H9 (cell line): Measurements from ENCODE around the gene EVL. TPM values are rescaled to one million over a fixed set of nuclear protein-coding genes. Genes with fewer than 3 reads are reported as not detected.

Experiments used
- DNase-seq: peaks from one replicate; pipeline ENCODE4 v3.0.0-alpha.2; 2017
- H2AFZ ChIP-seq: one replicate; pipeline ENCODE4 v1.6.1; 2013; ENCODE audit warnings: mild to moderate bottlenecking, low read length, control low read depth, moderate library complexity
- H2AK5ac ChIP-seq: 2 replicates; pipeline ENCODE4 v1.6.1; 2013; ENCODE audit warnings: low read length, control low read depth, mixed read lengths; ENCODE audit not compliant: insufficient read length
- H2BK120ac ChIP-seq: one replicate; pipeline ENCODE4 v1.6.1; 2013; ENCODE audit warnings: low read depth, mild to moderate bottlenecking, low read length, control low read depth, inconsistent platforms; ENCODE audit not compliant: poor library complexity, severe bottlenecking
- H2BK12ac ChIP-seq: 2 replicates; pipeline ENCODE4 v1.6.1; 2013; ENCODE audit warnings: low read length, control low read depth, mixed read lengths, low read depth; ENCODE audit not compliant: insufficient read length
- H2BK15ac ChIP-seq: 2 replicates; pipeline ENCODE4 v1.6.1; 2013; ENCODE audit warnings: low read depth, low read length, control low read depth
- H2BK20ac ChIP-seq: one replicate; pipeline ENCODE4 v1.6.1; 2013; ENCODE audit warnings: low read depth, mild to moderate bottlenecking, low read length, control low read depth, inconsistent platforms; ENCODE audit not compliant: poor library complexity, severe bottlenecking
- H2BK5ac ChIP-seq: 2 replicates; pipeline ENCODE4 v1.6.1; 2013; ENCODE audit warnings: low read length, control low read depth, mixed read lengths; ENCODE audit not compliant: insufficient read length
- H3K14ac ChIP-seq: 2 replicates; pipeline ENCODE4 v1.6.1; 2013; ENCODE audit warnings: low read length, control low read depth; ENCODE audit not compliant: insufficient read depth
- H3K18ac ChIP-seq: 2 replicates; pipeline ENCODE4 v1.6.1; 2013; ENCODE audit warnings: low read depth, mild to moderate bottlenecking, mixed read lengths, low read length, control low read depth; ENCODE audit not compliant: insufficient read length
- H3K23ac ChIP-seq: 2 replicates; pipeline ENCODE4 v1.6.1; 2013; ENCODE audit warnings: low read length, control low read depth, mixed read lengths, low read depth; ENCODE audit not compliant: insufficient read length
- H3K23me2 ChIP-seq: 2 replicates; pipeline ENCODE4 v1.6.1; 2013; ENCODE audit warnings: low read depth, mild to moderate bottlenecking, mixed read lengths, low read length, control low read depth; ENCODE audit not compliant: insufficient read length, poor library complexity, severe bottlenecking
- H3K27ac ChIP-seq: 2 replicates; pipeline ENCODE4 v1.5.1; 2013; ENCODE audit warnings: low read length, control low read depth, mixed read lengths, low read depth; ENCODE audit not compliant: insufficient read length
- H3K27me3 ChIP-seq: 2 replicates; pipeline ENCODE4 v1.6.1; 2013; ENCODE audit warnings: low read length, control low read depth, inconsistent platforms; ENCODE audit not compliant: insufficient read depth
- H3K4ac ChIP-seq: 2 replicates; pipeline ENCODE4 v1.6.1; 2013; ENCODE audit warnings: low read depth, mild to moderate bottlenecking, control low read depth, inconsistent platforms, low read length, moderate library complexity
- H3K4me1 ChIP-seq: 2 replicates; pipeline ENCODE4 v1.6.1; 2013; ENCODE audit warnings: low read length, control low read depth, inconsistent platforms; ENCODE audit not compliant: insufficient read depth
- H3K4me2 ChIP-seq: 2 replicates; pipeline ENCODE4 v1.6.1; 2013; ENCODE audit warnings: low read length, control low read depth, mixed read lengths; ENCODE audit not compliant: insufficient read length, insufficient read depth
- H3K56ac ChIP-seq: 2 replicates; pipeline ENCODE4 v1.6.1; 2013; ENCODE audit warnings: low read depth, mild to moderate bottlenecking, mixed read lengths, low read length, control low read depth; ENCODE audit not compliant: insufficient read length
- H3K79me1 ChIP-seq: 2 replicates; pipeline ENCODE4 v1.6.1; 2013; ENCODE audit warnings: low read depth, mild to moderate bottlenecking, moderate library complexity, low read length, control low read depth, inconsistent platforms; ENCODE audit not compliant: insufficient read depth, poor library complexity, severe bottlenecking
- H3K79me2 ChIP-seq: 2 replicates; pipeline ENCODE4 v1.6.1; 2013; ENCODE audit warnings: low read length, control low read depth, inconsistent platforms; ENCODE audit not compliant: insufficient read depth
- H3K9ac ChIP-seq: 2 replicates; pipeline ENCODE4 v1.6.1; 2013; ENCODE audit warnings: low read length, control low read depth, mixed read lengths; ENCODE audit not compliant: insufficient read length; ENCODE audit errors: extremely low read depth
- H3K9me3 ChIP-seq: one replicate; pipeline ENCODE4 v1.6.1; 2013; ENCODE audit warnings: low read depth, low read length, inconsistent platforms; ENCODE audit not compliant: control insufficient read depth
- H3T11ph ChIP-seq: one replicate; pipeline ENCODE4 v1.6.1; 2013; ENCODE audit warnings: mild to moderate bottlenecking, low read length, control low read depth, inconsistent platforms
- H4K20me1 ChIP-seq: one replicate; pipeline ENCODE4 v1.6.1; 2013; ENCODE audit not compliant: control insufficient read depth, insufficient read length, insufficient read depth
- H4K5ac ChIP-seq: 2 replicates; pipeline ENCODE4 v1.6.1; 2013; ENCODE audit warnings: low read depth, mild to moderate bottlenecking, mixed read lengths, low read length, control low read depth; ENCODE audit not compliant: insufficient read length
- H4K8ac ChIP-seq: replicated peaks from 2 replicates; pipeline ENCODE4 v1.6.1; 2013; ENCODE audit warnings: low read length, control low read depth, mixed read lengths, low read depth; ENCODE audit not compliant: insufficient read length
- H4K91ac ChIP-seq: 2 replicates; pipeline ENCODE4 v1.6.1; 2013; ENCODE audit warnings: low read depth, mild to moderate bottlenecking, moderate library complexity, mixed read lengths, low read length, control low read depth; ENCODE audit not compliant: insufficient read length
- H3K27ac Mint-ChIP-seq, 3 experiments: 2 replicates in 2 of 3; 3 replicates in 1 of 3; pipeline ENCODE4 v1.8.0; 2020 to 2021; ENCODE audit warnings: mixed read lengths in 3 of 3, mild to moderate bottlenecking in 1 of 3, moderate library complexity in 1 of 3
- H3K27me3 Mint-ChIP-seq: 2 replicates; pipeline ENCODE4 v1.8.0; 2021; ENCODE audit warnings: low read depth, mild to moderate bottlenecking, moderate library complexity, mixed read lengths
- H3K36me3 Mint-ChIP-seq, 3 experiments: 2 replicates in 2 of 3; 3 replicates in 1 of 3; pipeline ENCODE4 v1.8.0; 2020 to 2021; ENCODE audit warnings: low read depth in 3 of 3, mixed read lengths in 3 of 3; ENCODE audit not compliant: insufficient read depth in 1 of 3
- H3K4me1 Mint-ChIP-seq, 2 experiments: 2 replicates each; pipeline ENCODE4 v1.8.0; 2020; ENCODE audit warnings: mixed read lengths in 2 of 2
- H3K4me3 Mint-ChIP-seq, 2 experiments: 2 replicates in 1 of 2; 3 replicates in 1 of 2; pipeline ENCODE4 v1.8.0; 2020 to 2021; ENCODE audit warnings: mild to moderate bottlenecking in 2 of 2, mixed read lengths in 2 of 2, moderate library complexity in 1 of 2
- H3K9me3 Mint-ChIP-seq, 2 experiments: 2 replicates in 1 of 2; 3 replicates in 1 of 2; pipeline ENCODE4 v1.8.0; 2020; ENCODE audit warnings: mild to moderate bottlenecking in 2 of 2, mixed read lengths in 2 of 2, moderate library complexity in 1 of 2
- CTCF ChIP-seq: fragments of 200-600 bp; sonication (generic); conservative IDR thresholded peaks from 3 replicates; pipeline ENCODE4 v1.8.0; 2021; ENCODE audit warnings: antibody characterized with exemption, mild to moderate bottlenecking
- WGBS: extraction: QIAGEN DNeasy Blood & Tissue Kit; methylation state at CpG from one replicate; pipeline ENCODE4 v1.1.7; 2013; ENCODE audit warnings: missing lambda C conversion rate, low lambda C conversion rate, mixed read lengths; ENCODE audit not compliant: insufficient read length; ENCODE audit errors: extremely low coverage; 5-methylcytosine and 5-hydroxymethylcytosine counted together
- total RNA-seq: library from RNA; stranded (reverse); gene quantifications from 2 replicates; pipeline ENCODE4 v1.2.1, GENCODE V29; 2021

EVL gene
- total RNA-seq, 1 experiment from 2014 or later, result 53.2 TPM

- no peaks in the 10 kb centered on the region for H4K20me1 ChIP-seq
- no peak overlapping the region for H2AFZ ChIP-seq
- no peaks in the 10 kb centered on the region for H3K9me3 ChIP-seq
- WGBS, result no CpG with 5 or more reads among the region's 14 CpGs
- no peaks in the 10 kb centered on the region for H3K23me2 ChIP-seq
- Mint-ChIP-seq H3K9me3 (peaks cover 5 to 6% of the 10 kb centered on the region in 2 experiments; a peak in 3 of 5 replicates), H3K27ac (no peak overlapping the region), H3K27me3 (no peaks in the 10 kb centered on the region; the same call in 1 of the 2 replicates), H3K36me3 (peaks cover 0 to 5% (median 0%) of the 10 kb centered on the region in 3 experiments; a peak in 1 of 7 replicates), H3K4me1 (peaks cover 10 to 14% of the 10 kb centered on the region in 2 experiments), H3K4me3 (no peak overlapping the region)
- H3K9ac ChIP-seq, result no peak overlapping the region
- no peak overlapping the region for H3T11ph ChIP-seq
- H4K8ac ChIP-seq, result no peak overlapping the region
- H2AK5ac ChIP-seq, result no peak overlapping the region
- no peak for DNase-seq
- H2BK20ac ChIP-seq, result no peak overlapping the region
- no peak for TF ChIP-seq CTCF
- no peak overlapping the region for H3K27ac ChIP-seq
- no peaks in the 10 kb centered on the region for H3K79me1 ChIP-seq
- H4K91ac ChIP-seq, result no peak overlapping the region
- no peak overlapping the region for H4K5ac ChIP-seq
- H2BK120ac ChIP-seq, result no peak overlapping the region
- no peak overlapping the region for H3K18ac ChIP-seq
- H2BK5ac ChIP-seq, result no peak overlapping the region
- H3K4me2 ChIP-seq, result no peak overlapping the region
- H3K27me3 ChIP-seq, result no peaks in the 10 kb centered on the region
- no peak overlapping the region for H2BK15ac ChIP-seq
- no peak overlapping the region for H3K23ac ChIP-seq
- H3K14ac ChIP-seq, result no peak overlapping the region
- H3K4ac ChIP-seq, result no peak overlapping the region
- H3K79me2 ChIP-seq, result no peaks in the 10 kb centered on the region
- H3K56ac ChIP-seq, result no peak overlapping the region
- H2BK12ac ChIP-seq, result no peak overlapping the region
- H3K4me1 ChIP-seq, result no peaks in the 10 kb centered on the region; the same call in 1 of the 2 replicates
Measured at GRCh38 chr14:100191584-100192249, 126.5 kb downstream of the EVL start.
